MM.1S (cell line): ENCODE measurements around the gene S100A13.

ENCODE experiments used
- EZH2 ChIP-seq: fragments of 300-600 bp; sonication (generic); optimal IDR thresholded peaks from 2 replicates; pipeline ENCODE3; 2017; ENCODE audit warnings: low read depth, mild to moderate bottlenecking, antibody characterized with exemption, low read length, mixed read lengths
- EZH2phosphoT487 ChIP-seq: fragments of 300-600 bp; sonication (generic); IDR thresholded peaks from 2 replicates; pipeline ENCODE4 v1.6.1; 2018; ENCODE audit warnings: antibody characterized with exemption, low read length
- TF ChIP-seq, protein P1 (sequence below): fragments of 300-600 bp; sonication (generic); IDR thresholded peaks from 2 replicates; pipeline ENCODE4 v1.5.1; 2016; ENCODE audit warnings: antibody characterized with exemption, low read length, mixed read lengths

DNA sequence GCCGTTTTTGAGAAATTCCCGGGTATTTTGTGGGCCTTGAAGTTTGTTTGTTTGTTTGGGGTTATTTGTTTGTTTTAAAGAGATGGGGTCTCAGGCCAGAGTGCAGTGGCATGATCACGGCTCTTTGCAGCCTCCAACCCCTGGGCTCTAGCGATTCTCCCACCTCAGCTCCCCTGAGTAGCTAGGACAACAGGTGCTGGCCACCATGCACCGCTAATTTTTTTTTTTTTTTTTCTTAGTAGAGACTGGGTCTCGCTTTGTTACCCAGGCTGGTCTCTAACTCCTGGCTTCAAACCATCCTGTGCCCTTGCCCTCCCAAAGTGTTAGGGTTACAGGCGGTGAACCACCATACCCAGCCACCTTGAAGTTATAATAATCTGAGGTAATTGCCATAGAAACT, 8.6 kb upstream of the S100A13 start:
- TF ChIP-seq, protein P1, sequence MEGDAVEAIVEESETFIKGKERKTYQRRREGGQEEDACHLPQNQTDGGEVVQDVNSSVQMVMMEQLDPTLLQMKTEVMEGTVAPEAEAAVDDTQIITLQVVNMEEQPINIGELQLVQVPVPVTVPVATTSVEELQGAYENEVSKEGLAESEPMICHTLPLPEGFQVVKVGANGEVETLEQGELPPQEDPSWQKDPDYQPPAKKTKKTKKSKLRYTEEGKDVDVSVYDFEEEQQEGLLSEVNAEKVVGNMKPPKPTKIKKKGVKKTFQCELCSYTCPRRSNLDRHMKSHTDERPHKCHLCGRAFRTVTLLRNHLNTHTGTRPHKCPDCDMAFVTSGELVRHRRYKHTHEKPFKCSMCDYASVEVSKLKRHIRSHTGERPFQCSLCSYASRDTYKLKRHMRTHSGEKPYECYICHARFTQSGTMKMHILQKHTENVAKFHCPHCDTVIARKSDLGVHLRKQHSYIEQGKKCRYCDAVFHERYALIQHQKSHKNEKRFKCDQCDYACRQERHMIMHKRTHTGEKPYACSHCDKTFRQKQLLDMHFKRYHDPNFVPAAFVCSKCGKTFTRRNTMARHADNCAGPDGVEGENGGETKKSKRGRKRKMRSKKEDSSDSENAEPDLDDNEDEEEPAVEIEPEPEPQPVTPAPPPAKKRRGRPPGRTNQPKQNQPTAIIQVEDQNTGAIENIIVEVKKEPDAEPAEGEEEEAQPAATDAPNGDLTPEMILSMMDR, result no peak
- TF ChIP-seq EZH2 (no peak), EZH2phosphoT487 (no peak)
